Prostate gland (tissue), 2 donors: ENCODE data around the gene GSTT2. TPM values are rescaled to one million over a fixed set of nuclear protein-coding genes. Genes with fewer than 3 reads are reported as not detected.

Experiments
- DNase-seq: peaks from one replicate; pipeline ENCODE4 v3.0.0-alpha.2; 2019; ENCODE audit warnings: low spot score
- H3K27ac ChIP-seq, 2 donors: fragments of 200-600 bp; sonication (generic); 2 replicates each; pipeline ENCODE4 v1.5.1; 2017 to 2019
- H3K27me3 ChIP-seq: fragments of 200-600 bp; sonication (generic); replicated peaks from 2 replicates; pipeline ENCODE4 v1.5.1; 2019; ENCODE audit not compliant: insufficient read depth
- H3K36me3 ChIP-seq, 2 donors: fragments of 200-600 bp; sonication (generic); 1 replicate in 1 of 2; 2 replicates in 1 of 2; pipeline versions ENCODE4 v1.5.1 to v1.8.1; 2017 to 2019
- H3K4me1 ChIP-seq: fragments of 200-600 bp; sonication (generic); replicated peaks from 2 replicates; pipeline ENCODE4 v1.5.1; 2019
- H3K4me3 ChIP-seq, 2 donors: fragments of 200-600 bp; sonication (generic); 2 replicates each; pipeline ENCODE4 v1.5.1; 2017 to 2019
- H3K9me3 ChIP-seq: fragments of 200-600 bp; sonication (generic); 2 replicates; pipeline ENCODE4 v1.5.1; 2017
- POLR2A ChIP-seq: fragments of 450-650 bp; IDR thresholded peaks from one replicate; pipeline ENCODE4 v1.6.1; 2016; ENCODE audit warnings: antibody characterized with exemption, mild to moderate bottlenecking
- POLR2AphosphoS5 ChIP-seq: sonication (generic); formaldehyde crosslinking; IDR thresholded peaks from one replicate; pipeline ENCODE4 v1.6.1; 2017; ENCODE audit warnings: antibody characterized with exemption
- WGBS: methylation state at CpG from one replicate; pipeline ENCODE4 v1.1.5; 2018; 5-methylcytosine and 5-hydroxymethylcytosine counted together
- intact Hi-C: fragments of 100-400 bp; cut with DNase I; formaldehyde crosslinking; loops from one replicate; pipeline ENCODE4 v1.14.2; 2022
- total RNA-seq, 2 donors: library from RNA; depleted of rRNA; stranded (reverse); fragments of >200 nt; gene quantifications; one replicate each; pipeline ENCODE4 v1.1.0, GENCODE V29; 2016
- TF ChIP-seq, protein P1 (sequence below), 4 experiments: fragments of 200-600 bp in 2 of 4; fragments of 450-650 bp in 2 of 4; sonication (generic) in 2 of 4; IDR thresholded peaks; 1 replicate in 3 of 4; 2 replicates in 1 of 4; pipeline ENCODE4 v1.5.1; 2016 to 2019; ENCODE audit warnings: antibody characterized with exemption in 4 of 4, mild to moderate bottlenecking in 2 of 4, moderate library complexity in 2 of 4

The GSTT2 gene
- total RNA-seq, 2 donors from 2014 or later = not detected

DNA sequence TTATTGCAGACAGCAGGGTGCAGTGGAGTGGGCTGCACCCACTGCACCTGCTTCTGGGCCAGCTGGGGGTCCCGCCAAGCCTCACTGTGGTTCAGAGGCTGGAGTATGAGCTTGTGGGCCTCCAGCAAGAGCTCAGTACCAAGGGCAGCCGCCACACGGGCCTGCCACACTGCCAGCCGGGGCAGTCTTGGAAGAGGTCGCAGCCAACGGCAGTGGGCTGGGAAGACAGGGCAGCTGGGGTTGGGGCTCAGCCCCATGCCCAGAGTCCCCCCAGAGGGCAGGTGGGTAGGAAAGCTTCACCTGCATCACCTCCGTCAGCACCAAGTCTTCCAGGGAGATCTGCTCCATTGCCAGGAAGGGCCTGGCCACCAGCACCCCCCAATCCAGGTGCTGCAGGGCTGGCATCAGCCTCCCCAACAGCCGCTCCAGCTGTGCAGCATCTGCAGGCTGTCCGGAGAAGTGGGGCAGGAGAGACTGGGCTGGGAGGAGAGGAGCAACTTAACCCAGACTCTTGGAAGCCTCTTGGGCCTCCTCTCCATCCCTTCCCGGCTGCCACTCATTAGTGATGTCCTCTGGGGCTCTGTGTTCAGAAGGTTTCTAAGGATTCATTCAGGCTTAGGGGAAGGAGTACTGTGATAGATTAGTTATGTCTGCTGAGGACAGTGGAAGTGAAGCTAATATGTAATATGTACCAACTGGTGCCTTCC, 26.4 kb downstream of the GSTT2 start:
- no peak for TF ChIP-seq POLR2AphosphoS5
- TF ChIP-seq POLR2A = no peak
- TF ChIP-seq, protein P1, sequence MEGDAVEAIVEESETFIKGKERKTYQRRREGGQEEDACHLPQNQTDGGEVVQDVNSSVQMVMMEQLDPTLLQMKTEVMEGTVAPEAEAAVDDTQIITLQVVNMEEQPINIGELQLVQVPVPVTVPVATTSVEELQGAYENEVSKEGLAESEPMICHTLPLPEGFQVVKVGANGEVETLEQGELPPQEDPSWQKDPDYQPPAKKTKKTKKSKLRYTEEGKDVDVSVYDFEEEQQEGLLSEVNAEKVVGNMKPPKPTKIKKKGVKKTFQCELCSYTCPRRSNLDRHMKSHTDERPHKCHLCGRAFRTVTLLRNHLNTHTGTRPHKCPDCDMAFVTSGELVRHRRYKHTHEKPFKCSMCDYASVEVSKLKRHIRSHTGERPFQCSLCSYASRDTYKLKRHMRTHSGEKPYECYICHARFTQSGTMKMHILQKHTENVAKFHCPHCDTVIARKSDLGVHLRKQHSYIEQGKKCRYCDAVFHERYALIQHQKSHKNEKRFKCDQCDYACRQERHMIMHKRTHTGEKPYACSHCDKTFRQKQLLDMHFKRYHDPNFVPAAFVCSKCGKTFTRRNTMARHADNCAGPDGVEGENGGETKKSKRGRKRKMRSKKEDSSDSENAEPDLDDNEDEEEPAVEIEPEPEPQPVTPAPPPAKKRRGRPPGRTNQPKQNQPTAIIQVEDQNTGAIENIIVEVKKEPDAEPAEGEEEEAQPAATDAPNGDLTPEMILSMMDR (IDR thresholded peaks at IDR 0.05) = no peak
- DNase-seq = no peak
- Histone ChIP-seq H3K4me1 (no peaks in the 10 kb centered on the region), H3K27ac (no peak overlapping the region), H3K27me3 (no peaks in the 10 kb centered on the region), H3K9me3 (no peaks in the 10 kb centered on the region), H3K4me3 (no peak overlapping the region), H3K36me3 (no peaks in the 10 kb centered on the region)
- WGBS = 79% methylated on average over 10 of the region's 10 CpGs
- intact Hi-C loops = loop anchor here (5.0 kb wide), 1 partner anchor 151 kb away; no protein-coding TSS in a partner anchor

GRCh38 chr22:24006914-24007214, 26.9 kb downstream of the GSTT2 start:
- Histone ChIP-seq H3K4me1 (no peaks in the 10 kb centered on the region), H3K9me3 (no peaks in the 10 kb centered on the region), H3K4me3 (no peak overlapping the region), H3K27me3 (no peaks in the 10 kb centered on the region), H3K27ac (no peak overlapping the region), H3K36me3 (no peaks in the 10 kb centered on the region)
- DNase-seq = no peak
- TF ChIP-seq, protein P1 (IDR thresholded peaks at IDR 0.05) = no peak
- TF ChIP-seq POLR2AphosphoS5 = no peak
- TF ChIP-seq POLR2A = no peak
- intact Hi-C loops = loop anchor here (5.0 kb wide), 1 partner anchor 150 kb away; no protein-coding TSS in a partner anchor
- 82% methylated on average over 6 of the region's 6 CpGs for WGBS

GRCh38 chr22:24007253-24008021, 27.5 kb downstream of the GSTT2 start:
- TF ChIP-seq POLR2A = no peak
- no peak for TF ChIP-seq POLR2AphosphoS5
- TF ChIP-seq, protein P1 (IDR thresholded peaks at IDR 0.05) = no peak
- intact Hi-C loops = loop anchor here (5.0 kb wide), 1 partner anchor 150 kb away; no protein-coding TSS in a partner anchor
- no peaks in the 10 kb centered on the region for H3K9me3 ChIP-seq
- no peak overlapping the region for H3K27ac ChIP-seq
- no peak for DNase-seq
- H3K4me3 ChIP-seq = no peak overlapping the region
- no peaks in the 10 kb centered on the region for H3K36me3 ChIP-seq
- WGBS = 79% methylated on average over 8 of the region's 8 CpGs
- no peaks in the 10 kb centered on the region for H3K4me1 ChIP-seq
- no peaks in the 10 kb centered on the region for H3K27me3 ChIP-seq

DNA sequence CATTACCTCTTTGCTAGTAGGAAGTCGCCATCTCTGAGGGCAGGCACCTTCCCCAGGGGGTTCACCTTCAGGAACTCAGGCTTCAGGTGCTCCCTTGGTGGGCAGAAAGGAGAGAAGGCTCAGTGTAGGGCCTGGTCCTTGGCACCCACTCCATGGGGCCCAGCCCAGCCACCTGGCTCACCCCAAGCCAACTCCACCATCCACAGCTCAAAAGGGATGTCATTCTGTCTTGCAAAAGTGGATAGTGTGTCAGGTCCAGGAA, 28.0 kb downstream of the GSTT2 start:
- TF ChIP-seq, protein P1 (IDR thresholded peaks at IDR 0.05) = no peak
- no peak for TF ChIP-seq POLR2AphosphoS5
- TF ChIP-seq POLR2A = no peak
- no peak for DNase-seq
- intact Hi-C loops = loop anchor here (5.0 kb wide), 1 partner anchor 149 kb away; no protein-coding TSS in a partner anchor
- H3K4me3 ChIP-seq = no peak overlapping the region
- H3K4me1 ChIP-seq = no peaks in the 10 kb centered on the region
- H3K27me3 ChIP-seq = no peaks in the 10 kb centered on the region
- no peaks in the 10 kb centered on the region for H3K9me3 ChIP-seq
- H3K27ac ChIP-seq = no peak overlapping the region
- no peaks in the 10 kb centered on the region for H3K36me3 ChIP-seq
- WGBS = 70% methylated on average over 1 of the region's 1 CpG
